HL-60 (cell line): Measurements from ENCODE around the gene OR11L1.

ENCODE experiments used
- DNase-seq, 2 experiments: peaks; one replicate each; pipeline ENCODE4 v3.0.0-alpha.2; 2010 to 2020; ENCODE audit warnings: low read depth in 1 of 2, low spot score in 1 of 2
- H3K27ac ChIP-seq: fragments of 250-450 bp; sonication (Bioruptor Pico); replicated peaks from 2 replicates; pipeline ENCODE4 v1.5.1; 2020; ENCODE audit warnings: mild to moderate bottlenecking, moderate library complexity
- H3K27me3 ChIP-seq: fragments of 250-450 bp; sonication (Bioruptor Pico); 2 replicates; pipeline ENCODE4 v1.5.1; 2021; ENCODE audit warnings: mild to moderate bottlenecking, moderate library complexity; ENCODE audit not compliant: insufficient read depth, poor library complexity, severe bottlenecking
- H3K4me3 ChIP-seq: replicated peaks from 2 replicates; pipeline ENCODE4 v1.5.1; 2011; ENCODE audit warnings: mild to moderate bottlenecking, control low read depth, low read length; ENCODE audit not compliant: insufficient read depth
- GABPA ChIP-seq: IDR thresholded peaks from 2 replicates; pipeline ENCODE4 v1.6.1; 2012; ENCODE audit warnings: low read depth
- POLR2AphosphoS5 ChIP-seq: IDR thresholded peaks from 2 replicates; pipeline ENCODE4 v1.6.1; 2012; ENCODE audit warnings: low read depth
- SPI1 ChIP-seq: IDR thresholded peaks from 2 replicates; pipeline ENCODE4 v1.6.1; 2012; ENCODE audit warnings: low read depth, mild to moderate bottlenecking, borderline replicate concordance
- long read RNA-seq: library from polyadenylated mRNA; unstranded; transcript quantifications from one replicate; pipeline ENCODE4 v2.0.0, GENCODE V29; 2020
- TF ChIP-seq, protein P1 (sequence below): IDR thresholded peaks from 2 replicates; pipeline ENCODE4 v1.6.1; 2012; ENCODE audit warnings: low read depth; ENCODE audit not compliant: insufficient replicate concordance
- TF ChIP-seq, protein P2 (sequence below): IDR thresholded peaks from one replicate; pipeline ENCODE4 v1.5.1; 2011; ENCODE audit warnings: low read length, control low read depth, inconsistent platforms; ENCODE audit not compliant: insufficient read depth

OR11L1 gene, protein sequence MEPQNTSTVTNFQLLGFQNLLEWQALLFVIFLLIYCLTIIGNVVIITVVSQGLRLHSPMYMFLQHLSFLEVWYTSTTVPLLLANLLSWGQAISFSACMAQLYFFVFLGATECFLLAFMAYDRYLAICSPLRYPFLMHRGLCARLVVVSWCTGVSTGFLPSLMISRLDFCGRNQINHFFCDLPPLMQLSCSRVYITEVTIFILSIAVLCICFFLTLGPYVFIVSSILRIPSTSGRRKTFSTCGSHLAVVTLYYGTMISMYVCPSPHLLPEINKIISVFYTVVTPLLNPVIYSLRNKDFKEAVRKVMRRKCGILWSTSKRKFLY
- long read RNA-seq: 0 reads

DNA sequence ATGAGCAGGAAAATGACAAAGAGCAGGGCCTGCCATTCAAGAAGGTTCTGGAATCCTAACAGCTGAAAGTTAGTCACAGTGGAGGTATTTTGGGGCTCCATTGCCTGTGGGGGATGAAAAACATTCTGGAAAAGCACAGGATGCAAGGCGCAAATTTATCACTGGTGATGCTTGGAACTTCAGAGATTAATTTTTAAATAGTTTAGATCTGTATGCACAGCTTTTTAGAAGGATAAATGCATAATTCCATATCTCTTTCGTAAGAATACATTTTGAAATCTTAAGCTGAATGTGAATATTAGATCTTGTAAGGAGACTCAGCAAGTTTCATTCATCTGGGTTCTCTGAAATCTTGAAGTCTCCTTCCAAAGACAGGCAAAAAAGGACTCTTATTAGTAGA, at the start of gene OR11L1:
OR11L1 (minus strand) TSS at position 101 of the 400 bp plus-strand sequence; CDS start at position 101, 0 bp downstream.
- TF ChIP-seq POLR2AphosphoS5: no peak
- TF ChIP-seq SPI1: no peak
- no peak for TF ChIP-seq GABPA
- TF ChIP-seq, protein P1, sequence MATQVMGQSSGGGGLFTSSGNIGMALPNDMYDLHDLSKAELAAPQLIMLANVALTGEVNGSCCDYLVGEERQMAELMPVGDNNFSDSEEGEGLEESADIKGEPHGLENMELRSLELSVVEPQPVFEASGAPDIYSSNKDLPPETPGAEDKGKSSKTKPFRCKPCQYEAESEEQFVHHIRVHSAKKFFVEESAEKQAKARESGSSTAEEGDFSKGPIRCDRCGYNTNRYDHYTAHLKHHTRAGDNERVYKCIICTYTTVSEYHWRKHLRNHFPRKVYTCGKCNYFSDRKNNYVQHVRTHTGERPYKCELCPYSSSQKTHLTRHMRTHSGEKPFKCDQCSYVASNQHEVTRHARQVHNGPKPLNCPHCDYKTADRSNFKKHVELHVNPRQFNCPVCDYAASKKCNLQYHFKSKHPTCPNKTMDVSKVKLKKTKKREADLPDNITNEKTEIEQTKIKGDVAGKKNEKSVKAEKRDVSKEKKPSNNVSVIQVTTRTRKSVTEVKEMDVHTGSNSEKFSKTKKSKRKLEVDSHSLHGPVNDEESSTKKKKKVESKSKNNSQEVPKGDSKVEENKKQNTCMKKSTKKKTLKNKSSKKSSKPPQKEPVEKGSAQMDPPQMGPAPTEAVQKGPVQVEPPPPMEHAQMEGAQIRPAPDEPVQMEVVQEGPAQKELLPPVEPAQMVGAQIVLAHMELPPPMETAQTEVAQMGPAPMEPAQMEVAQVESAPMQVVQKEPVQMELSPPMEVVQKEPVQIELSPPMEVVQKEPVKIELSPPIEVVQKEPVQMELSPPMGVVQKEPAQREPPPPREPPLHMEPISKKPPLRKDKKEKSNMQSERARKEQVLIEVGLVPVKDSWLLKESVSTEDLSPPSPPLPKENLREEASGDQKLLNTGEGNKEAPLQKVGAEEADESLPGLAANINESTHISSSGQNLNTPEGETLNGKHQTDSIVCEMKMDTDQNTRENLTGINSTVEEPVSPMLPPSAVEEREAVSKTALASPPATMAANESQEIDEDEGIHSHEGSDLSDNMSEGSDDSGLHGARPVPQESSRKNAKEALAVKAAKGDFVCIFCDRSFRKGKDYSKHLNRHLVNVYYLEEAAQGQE: no peak
- TF ChIP-seq, protein P2, sequence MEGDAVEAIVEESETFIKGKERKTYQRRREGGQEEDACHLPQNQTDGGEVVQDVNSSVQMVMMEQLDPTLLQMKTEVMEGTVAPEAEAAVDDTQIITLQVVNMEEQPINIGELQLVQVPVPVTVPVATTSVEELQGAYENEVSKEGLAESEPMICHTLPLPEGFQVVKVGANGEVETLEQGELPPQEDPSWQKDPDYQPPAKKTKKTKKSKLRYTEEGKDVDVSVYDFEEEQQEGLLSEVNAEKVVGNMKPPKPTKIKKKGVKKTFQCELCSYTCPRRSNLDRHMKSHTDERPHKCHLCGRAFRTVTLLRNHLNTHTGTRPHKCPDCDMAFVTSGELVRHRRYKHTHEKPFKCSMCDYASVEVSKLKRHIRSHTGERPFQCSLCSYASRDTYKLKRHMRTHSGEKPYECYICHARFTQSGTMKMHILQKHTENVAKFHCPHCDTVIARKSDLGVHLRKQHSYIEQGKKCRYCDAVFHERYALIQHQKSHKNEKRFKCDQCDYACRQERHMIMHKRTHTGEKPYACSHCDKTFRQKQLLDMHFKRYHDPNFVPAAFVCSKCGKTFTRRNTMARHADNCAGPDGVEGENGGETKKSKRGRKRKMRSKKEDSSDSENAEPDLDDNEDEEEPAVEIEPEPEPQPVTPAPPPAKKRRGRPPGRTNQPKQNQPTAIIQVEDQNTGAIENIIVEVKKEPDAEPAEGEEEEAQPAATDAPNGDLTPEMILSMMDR: no peak

DNA sequence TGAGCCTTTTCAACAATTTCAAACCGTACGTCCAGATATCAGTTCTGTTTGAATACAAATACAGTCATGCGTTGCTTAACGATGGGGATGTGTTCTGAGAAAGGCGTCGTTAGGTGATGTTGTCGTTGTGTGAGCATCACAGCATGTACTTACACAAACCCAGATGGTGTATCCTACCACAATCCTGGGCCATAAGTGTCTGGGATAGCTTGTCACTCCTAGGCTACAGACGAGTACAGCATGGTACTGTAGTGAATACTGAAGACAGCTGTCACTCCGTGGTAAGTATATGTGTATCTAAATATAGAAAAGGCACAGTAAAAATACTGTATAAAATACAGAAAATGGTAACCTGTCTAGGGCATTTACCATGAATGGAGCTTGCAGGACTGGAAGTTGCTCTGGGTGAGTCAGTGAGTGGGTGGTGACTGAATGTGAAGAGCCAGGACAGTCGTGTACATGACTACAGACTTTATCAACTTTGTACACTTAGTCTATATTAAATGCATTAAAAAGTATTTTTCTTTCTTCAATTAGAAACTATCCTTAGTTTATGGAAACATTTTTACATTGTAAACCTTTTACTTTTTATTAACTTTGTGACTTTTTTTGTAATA, 43.2 kb upstream of the OR11L1 start:
- H3K27ac ChIP-seq: no peak overlapping the region
- no peak for DNase-seq
- H3K4me3 ChIP-seq: no peak overlapping the region
- no peak for TF ChIP-seq POLR2AphosphoS5
- TF ChIP-seq, protein P2: no peak
- TF ChIP-seq, protein P1: no peak
- no peak for TF ChIP-seq GABPA
- TF ChIP-seq SPI1: no peak
- H3K27me3 ChIP-seq: no peaks in the 10 kb centered on the region

More for the DNA sequence above, at the start of gene OR11L1:
- Histone ChIP-seq H3K27me3 (no peaks in the 10 kb centered on the region), H3K4me3 (no peak within 1 kb of the TSS), H3K27ac (no peak within 1 kb of the TSS)
- DNase-seq: no peak

DNA sequence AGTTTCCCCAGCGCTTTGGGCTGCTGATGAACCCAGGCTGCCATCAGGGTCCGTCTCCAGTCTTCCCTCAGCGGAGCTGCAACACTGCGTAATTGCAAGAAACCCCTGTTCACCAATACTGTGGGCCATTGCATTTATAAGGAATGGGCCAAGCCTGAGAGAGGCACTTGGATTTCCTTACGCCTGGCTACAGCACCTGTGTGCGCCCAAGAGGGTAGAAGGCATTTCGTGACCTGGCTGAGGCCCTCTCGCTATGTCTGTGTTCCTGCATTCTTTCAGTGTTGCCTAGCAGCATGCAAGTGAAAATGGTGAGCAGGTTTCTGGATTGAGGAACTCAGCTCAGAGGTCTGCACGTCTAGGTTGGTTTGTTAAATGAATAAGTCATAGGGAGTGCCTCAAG, 41.6 kb upstream of the OR11L1 start:
- no peaks in the 10 kb centered on the region for H3K27me3 ChIP-seq
- DNase-seq: no peak
- H3K27ac ChIP-seq: no peak overlapping the region
- H3K4me3 ChIP-seq: no peak overlapping the region
- TF ChIP-seq, protein P1: no peak
- no peak for TF ChIP-seq SPI1
- TF ChIP-seq, protein P2: no peak
- TF ChIP-seq GABPA: no peak
- no peak for TF ChIP-seq POLR2AphosphoS5
